NT2/D1 (cell line): Measurements from ENCODE around the gene C2CD3.
A peak's percentile ranks its signal among the peaks of the same experiment; 100 is the strongest.

Source experiments
- DNase-seq: peaks from one replicate; pipeline ENCODE4 v3.0.0-alpha.2; 2011; ENCODE audit warnings: low read depth, low spot score
- H3K27me3 ChIP-seq: 2 replicates; pipeline ENCODE4 v1.6.0; 2011; ENCODE audit warnings: mild to moderate bottlenecking; ENCODE audit not compliant: insufficient read length, insufficient read depth
- H3K36me3 ChIP-seq: 2 replicates; pipeline ENCODE4 v1.6.1; 2011; ENCODE audit warnings: mild to moderate bottlenecking, low read length, mixed read lengths; ENCODE audit not compliant: insufficient read depth, insufficient read length
- H3K4me1 ChIP-seq: 2 replicates; pipeline ENCODE4 v1.5.1; 2011; ENCODE audit not compliant: insufficient read depth, insufficient read length
- H3K4me3 ChIP-seq: 2 replicates; pipeline ENCODE4 v1.5.1; 2011; ENCODE audit warnings: low read depth; ENCODE audit not compliant: insufficient read length
- H3K9ac ChIP-seq: 2 replicates; pipeline ENCODE4 v1.6.0; 2011; ENCODE audit warnings: low read depth; ENCODE audit not compliant: insufficient read length
- H3K9me3 ChIP-seq: 2 replicates; pipeline ENCODE4 v1.5.1; 2011; ENCODE audit warnings: mild to moderate bottlenecking, low read length; ENCODE audit not compliant: insufficient read depth
- SUZ12 ChIP-seq: IDR thresholded peaks from 2 replicates; pipeline ENCODE4 v1.6.1; 2011; ENCODE audit not compliant: insufficient read length, insufficient read depth; ENCODE audit errors: extremely low read depth
- YY1 ChIP-seq: IDR thresholded peaks from 2 replicates; pipeline ENCODE4 v1.6.1; 2011; ENCODE audit not compliant: insufficient read length, insufficient read depth
- ZNF274 ChIP-seq: IDR thresholded peaks from 2 replicates; pipeline ENCODE4 v1.6.1; 2011; ENCODE audit warnings: mild to moderate bottlenecking, low read depth, low read length

The C2CD3 gene

GRCh38 chr11:74170694-74171629, at the start of gene C2CD3, which contains the start of gene PPME1:
C2CD3 (minus strand) TSS chr11:74171002; CDS start chr11:74170792, 210 bp downstream.
PPME1 (plus strand) TSS chr11:74171289; CDS start chr11:74171422, 133 bp downstream.
- Histone ChIP-seq H3K4me3 (peak within 1 kb of the TSS; percentile 84), H3K36me3 (peaks cover 26% of the 10 kb centered on the region), H3K27me3 (no peaks in the 10 kb centered on the region), H3K9ac (peak within 1 kb of the TSS; percentile 91), H3K9me3 (no peaks in the 10 kb centered on the region), H3K4me1 (no peaks in the 10 kb centered on the region)
- TF ChIP-seq ZNF274 = no peak
- no peak for TF ChIP-seq SUZ12
- no peak for TF ChIP-seq YY1
- DNase-seq = peak; percentile 98

- Histone ChIP-seq H3K9me3 (no peaks in the 10 kb centered on the region), H3K9ac (no peak overlapping the region), H3K36me3 (peaks cover 3% of the 10 kb centered on the region), H3K4me3 (no peak overlapping the region), H3K27me3 (no peaks in the 10 kb centered on the region), H3K4me1 (no peaks in the 10 kb centered on the region)
- DNase-seq = no peak
- TF ChIP-seq ZNF274 = no peak
Measured at GRCh38 chr11:74220376-74220775, 49.6 kb upstream of the C2CD3 start.

GRCh38 chr11:74212533-74212932, 41.7 kb upstream of the C2CD3 start:
- H3K27me3 ChIP-seq = no peaks in the 10 kb centered on the region
- no peak for TF ChIP-seq ZNF274
- TF ChIP-seq SUZ12 = no peak
- TF ChIP-seq YY1 = no peak
- H3K4me1 ChIP-seq = no peaks in the 10 kb centered on the region
- DNase-seq = no peak
- H3K9me3 ChIP-seq = no peaks in the 10 kb centered on the region
- H3K36me3 ChIP-seq = peaks cover 31% of the 10 kb centered on the region
- H3K9ac ChIP-seq = no peak overlapping the region
- H3K4me3 ChIP-seq = no peak overlapping the region

- H3K36me3 ChIP-seq = peaks cover 33% of the 10 kb centered on the region
- H3K9ac ChIP-seq = no peak overlapping the region
- H3K27me3 ChIP-seq = no peaks in the 10 kb centered on the region
- H3K4me3 ChIP-seq = no peak overlapping the region
- DNase-seq = no peak
- TF ChIP-seq ZNF274 = no peak
- no peak for TF ChIP-seq YY1
- TF ChIP-seq SUZ12 = no peak
- no peaks in the 10 kb centered on the region for H3K9me3 ChIP-seq
- H3K4me1 ChIP-seq = no peaks in the 10 kb centered on the region
Measured at GRCh38 chr11:74208507-74208906, 37.7 kb upstream of the C2CD3 start.

- no peaks in the 10 kb centered on the region for H3K4me1 ChIP-seq
- H3K36me3 ChIP-seq = peaks cover 21% of the 10 kb centered on the region
- DNase-seq = no peak
Measured at GRCh38 chr11:74206746-74207145, 35.9 kb upstream of the C2CD3 start.

GRCh38 chr11:74205181-74205580, 34.4 kb upstream of the C2CD3 start:
- no peaks in the 10 kb centered on the region for H3K27me3 ChIP-seq
- H3K9me3 ChIP-seq = no peaks in the 10 kb centered on the region
- H3K36me3 ChIP-seq = peaks cover 16% of the 10 kb centered on the region
- no peak for DNase-seq
- no peak overlapping the region for H3K9ac ChIP-seq
- no peaks in the 10 kb centered on the region for H3K4me1 ChIP-seq
- no peak overlapping the region for H3K4me3 ChIP-seq
- TF ChIP-seq YY1 (no peak), ZNF274 (no peak), SUZ12 (no peak)

More at GRCh38 chr11:74206746-74207145, 35.9 kb upstream of the C2CD3 start:
- TF ChIP-seq SUZ12 = no peak
- TF ChIP-seq YY1 = no peak
- TF ChIP-seq ZNF274 = no peak
- H3K9ac ChIP-seq = no peak overlapping the region
- no peaks in the 10 kb centered on the region for H3K9me3 ChIP-seq
- no peaks in the 10 kb centered on the region for H3K27me3 ChIP-seq
- H3K4me3 ChIP-seq = no peak overlapping the region

- TF ChIP-seq YY1 (no peak), ZNF274 (no peak), SUZ12 (no peak)
- Histone ChIP-seq H3K9me3 (no peaks in the 10 kb centered on the region; the same call in 1 of the 2 replicates), H3K4me1 (no peaks in the 10 kb centered on the region), H3K9ac (no peak overlapping the region), H3K4me3 (no peak overlapping the region), H3K27me3 (no peaks in the 10 kb centered on the region), H3K36me3 (peaks cover 12% of the 10 kb centered on the region)
- no peak for DNase-seq
Measured at GRCh38 chr11:74204701-74205100, 33.9 kb upstream of the C2CD3 start.
